ENCODE results near the gene ZNF385A. TPM values are rescaled to one million over a fixed set of nuclear protein-coding genes. Genes with fewer than 3 reads are reported as not detected.

ZNF385A gene
- total and polyA plus RNA-seq, 2 of the 13 experiments (the other 11 are each of a cell fraction or from before 2014, with no cell fraction given), result 0.44 to 0.67 TPM

DNA sequence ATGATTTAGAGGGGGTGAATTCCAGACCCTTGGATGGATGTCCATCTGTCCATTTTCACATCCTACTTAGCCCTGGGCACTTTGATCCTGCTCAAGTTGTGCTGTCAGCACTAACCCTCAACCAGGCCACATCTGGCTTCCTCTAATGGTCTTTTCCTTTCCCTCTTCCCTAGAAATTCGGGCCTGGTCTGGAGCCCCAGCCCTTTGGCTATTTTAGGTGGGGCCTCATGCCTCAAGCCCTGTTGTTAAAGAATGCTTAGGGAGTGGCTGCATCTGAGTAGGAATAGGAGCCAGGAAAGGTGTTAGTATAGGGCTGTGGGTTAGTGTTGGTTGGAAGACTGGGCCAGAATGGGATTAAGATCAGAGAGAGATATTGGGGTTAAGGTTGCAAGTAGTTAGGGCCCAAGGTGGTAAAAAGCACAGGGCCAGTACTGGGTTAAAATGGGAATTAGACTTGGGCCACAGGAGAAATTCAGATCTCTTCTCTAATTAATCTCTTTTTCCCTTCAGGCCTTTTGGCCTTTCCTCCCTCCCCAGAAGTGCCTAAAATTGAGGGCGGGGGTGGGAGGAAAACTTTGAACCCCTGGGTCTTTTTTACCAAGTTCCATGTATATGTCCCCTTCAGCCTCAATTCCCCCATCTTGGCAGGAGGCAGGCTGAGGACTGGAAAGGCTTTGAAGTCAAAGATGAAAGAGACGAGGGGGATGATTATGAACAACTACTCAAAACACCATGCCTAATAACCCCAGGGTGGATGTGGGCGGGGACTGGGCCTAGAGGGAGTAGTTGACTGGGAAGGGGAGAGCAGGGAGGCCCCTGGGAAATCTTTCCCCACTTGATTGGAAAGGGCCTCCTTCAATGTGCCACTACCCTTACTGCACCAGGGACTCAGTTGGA, 4.0 kb upstream of the ZNF385A start:
- no peaks in the 10 kb centered on the region for H4K20me1 ChIP-seq (ENCODE audit: insufficient read depth, low read length)
- H3K4me1 ChIP-seq (ENCODE audit: insufficient read depth, low read length), result peaks cover 33% of the 10 kb centered on the region
- WGBS (ENCODE audit: low lambda C conversion rate), result 4% methylated on average over 4 of the region's 4 CpGs
- no peak overlapping the region for H3K4me3 ChIP-seq (replicated peaks in 1 of 3; ENCODE audit: insufficient read depth in 1 of 3, low read depth in 2 of 3, low read length in 3 of 3)
- POLR2A ChIA-PET, result no interaction called here
- no peak for ATAC-seq
- no peak for FAIRE-seq
- no peak overlapping the region for H3K9ac ChIP-seq (ENCODE audit: insufficient read depth, low read depth, low read length)
- no peak for TF ChIP-seq REPIN1 (CRISPR knock-in tag; IDR thresholded peaks at IDR 0.05; ENCODE audit: borderline replicate concordance, low read depth)
- no peak overlapping the region for H2AFZ ChIP-seq (ENCODE audit: low read length)
- no peak overlapping the region for H3K4me2 ChIP-seq (ENCODE audit: low read depth, low read length)
- H3K36me3 ChIP-seq (replicated peaks in 1 of 2; ENCODE audit: control insufficient read depth in 1 of 2, insufficient read depth in 2 of 2, low read length in 2 of 2), result no peaks in the 10 kb centered on the region
- CTCF ChIA-PET (ENCODE audit: low intra/inter-chr PET ratio, low total read pairs), result interaction anchor here (1.3 kb wide), 1 partner anchor 9 kb away, joined by 3 read pairs; no protein-coding TSS in a partner anchor
- H3K27ac ChIP-seq (ENCODE audit: extremely low read length, insufficient read depth, low read length), result no peak overlapping the region
- no peak for DNase-seq (ENCODE audit: low spot score)
- intact Hi-C loops (cut with micrococcal nuclease; ENCODE audit: unreplicated experiment) (no loop called here), in situ Hi-C loops (cut with HindIII; ENCODE audit: extremely low pct_ligation_motif_present, low pct_unique_long_range_greater_than_20kb) (no loop called here)
- no peaks in the 10 kb centered on the region for H3K79me2 ChIP-seq (ENCODE audit: insufficient read depth, low read length)
- peaks cover 4 to 7% of the 10 kb centered on the region in 2 experiments; a peak in 4 of 5 replicates for H3K27me3 ChIP-seq (ENCODE audit: control insufficient read depth in 1 of 2, insufficient read depth in 2 of 2, low read length in 2 of 2)
- H3K9me3 ChIP-seq (ENCODE audit: low read length), result no peaks in the 10 kb centered on the region
- no TSS peak for BruUV-seq (replicated peaks)

GRCh38 chr12:54387114-54387467, 2.6 kb upstream of the ZNF385A start:
- H3K9me3 ChIP-seq (ENCODE audit: low read length), result no peaks in the 10 kb centered on the region
- H4K20me1 ChIP-seq (ENCODE audit: insufficient read depth, low read length), result no peaks in the 10 kb centered on the region
- H3K4me1 ChIP-seq (ENCODE audit: insufficient read depth, low read length), result peaks cover 33% of the 10 kb centered on the region
- H3K9ac ChIP-seq (ENCODE audit: insufficient read depth, low read depth, low read length), result no peak overlapping the region
- ATAC-seq (no peak), FAIRE-seq (no peak), DNase-seq (ENCODE audit: low spot score) (no peak)
- BruUV-seq (replicated peaks), result no TSS peak
- no peak overlapping the region for H3K4me2 ChIP-seq (ENCODE audit: low read depth, low read length)
- POLR2A ChIA-PET, result no interaction called here
- in situ Hi-C loops (cut with HindIII; ENCODE audit: extremely low pct_ligation_motif_present, low pct_unique_long_range_greater_than_20kb) (no loop called here), intact Hi-C loops (cut with micrococcal nuclease; ENCODE audit: unreplicated experiment) (no loop called here)
- H3K27me3 ChIP-seq (ENCODE audit: control insufficient read depth in 1 of 2, insufficient read depth in 2 of 2, low read length in 2 of 2), result peaks cover 2 to 7% of the 10 kb centered on the region in 2 experiments; a peak in 4 of 5 replicates
- no peak overlapping the region for H3K27ac ChIP-seq (ENCODE audit: extremely low read length, insufficient read depth, low read length)
- TF ChIP-seq ZBTB38 (CRISPR knock-in tag; IDR thresholded peaks at IDR 0.05) (no peak), SIN3A (IDR thresholded peaks at IDR 0.05; ENCODE audit: borderline replicate concordance, low read depth, low read length) (no peak), ZFX (CRISPR knock-in tag; IDR thresholded peaks at IDR 0.05; ENCODE audit: low read depth) (no peak)
- no peaks in the 10 kb centered on the region for H3K79me2 ChIP-seq (ENCODE audit: insufficient read depth, low read length)
- CTCF ChIA-PET (ENCODE audit: low intra/inter-chr PET ratio, low total read pairs), result no interaction called here
- no peak overlapping the region for H2AFZ ChIP-seq (ENCODE audit: low read length)
- H3K4me3 ChIP-seq (replicated peaks in 1 of 3; ENCODE audit: insufficient read depth in 1 of 3, low read depth in 2 of 3, low read length in 3 of 3), result no peak overlapping the region
- WGBS (ENCODE audit: low lambda C conversion rate), result 76% methylated on average over 3 of the region's 3 CpGs
- no peaks in the 10 kb centered on the region for H3K36me3 ChIP-seq (replicated peaks in 1 of 2; ENCODE audit: control insufficient read depth in 1 of 2, insufficient read depth in 2 of 2, low read length in 2 of 2)

Data from HepG2 (cell line).